SK-N-MC (cell line): Measurements from ENCODE around the gene LGALS1.

Experiments used
- EZH2 ChIP-seq: fragments of 200-600 bp; sonication (generic); IDR thresholded peaks from one replicate; pipeline ENCODE4 v1.6.1; 2017; ENCODE audit warnings: antibody characterized with exemption
- POLR2AphosphoS5 ChIP-seq: IDR thresholded peaks from 2 replicates; pipeline ENCODE4 v1.6.1; 2012; ENCODE audit warnings: mild to moderate bottlenecking, low read depth, low read length, borderline replicate concordance

DNA sequence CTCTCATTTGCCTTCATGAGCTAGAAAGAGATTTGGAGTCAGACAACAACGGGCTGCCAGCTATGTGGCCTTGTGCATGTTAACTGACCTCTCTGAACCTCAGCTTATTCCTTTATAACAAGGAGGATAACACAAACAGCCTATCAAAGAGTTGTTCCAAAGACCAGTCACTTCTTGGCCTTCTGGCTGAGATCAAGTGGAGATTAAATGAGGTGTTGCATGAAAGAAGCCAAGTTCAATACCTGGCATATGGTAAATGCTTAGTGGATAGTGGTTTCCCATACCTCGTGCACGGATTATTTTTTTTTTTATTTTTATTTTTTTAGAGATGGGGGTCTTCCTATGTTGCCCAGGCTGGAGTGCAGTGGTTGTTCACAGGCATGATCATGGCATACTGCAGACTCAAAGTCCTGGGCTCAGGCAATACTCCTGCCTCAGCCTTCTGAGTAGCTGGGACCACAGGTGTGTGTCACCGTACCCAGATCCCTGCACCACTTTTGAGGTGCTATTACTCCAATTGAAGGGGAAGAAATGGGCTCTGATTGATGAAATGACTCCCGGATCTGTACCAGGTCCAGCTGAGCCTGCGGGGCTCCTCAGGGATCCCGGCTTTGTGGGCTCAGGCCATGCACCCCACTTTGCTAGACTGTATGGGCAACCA is 4.9 kb downstream of the LGALS1 start:
- TF ChIP-seq POLR2AphosphoS5 (no peak), EZH2 (no peak)
